ENCODE data around the gene TBC1D10A.

The TBC1D10A gene

GRCh38 chr22:30326706-30327362 lies at the start of gene TBC1D10A:
Gene TBC1D10A, minus strand, starts transcription at chr22:30326941. Its CDS starts 60 bp downstream, at chr22:30326881.
- no peak for TF ChIP-seq CTCF (IDR thresholded peaks at IDR 0.05)

GRCh38 chr22:30375312-30375849 lies 48.6 kb upstream of the TBC1D10A start:
- no peak for TF ChIP-seq CTCF (IDR thresholded peaks at IDR 0.05)

- TF ChIP-seq CTCF (IDR thresholded peaks at IDR 0.05): no peak
Observed at GRCh38 chr22:30373331-30374325, 46.9 kb upstream of the TBC1D10A start.

GRCh38 chr22:30372915-30373314 lies 46.2 kb upstream of the TBC1D10A start:
- TF ChIP-seq CTCF (IDR thresholded peaks at IDR 0.05): no peak

GRCh38 chr22:30371981-30372380 lies 45.2 kb upstream of the TBC1D10A start:
- no peak for TF ChIP-seq CTCF (IDR thresholded peaks at IDR 0.05)

GRCh38 chr22:30371321-30371720 lies 44.6 kb upstream of the TBC1D10A start:
- no peak for TF ChIP-seq CTCF (IDR thresholded peaks at IDR 0.05)

GRCh38 chr22:30370641-30371230 lies 44.0 kb upstream of the TBC1D10A start:
- TF ChIP-seq CTCF (IDR thresholded peaks at IDR 0.05): no peak

All from LNCAP (cell line).